MM.1S (cell line): ENCODE data around the gene TLR2.
A peak's percentile ranks its signal among the peaks of the same experiment; 100 is the strongest.

Source experiments
- DNase-seq: peaks from one replicate; pipeline ENCODE4 v3.0.0-alpha.2; 2015
- H2AFZ ChIP-seq: fragments of 300-600 bp; sonication (generic); 2 replicates; pipeline ENCODE4 v1.6.0; 2016; ENCODE audit warnings: antibody characterized with exemption, low read length
- H3F3A ChIP-seq: fragments of 300-600 bp; sonication (generic); 2 replicates; pipeline ENCODE4 v1.6.1; 2016; ENCODE audit warnings: mild to moderate bottlenecking, antibody characterized with exemption, low read length, moderate library complexity, mixed read lengths; ENCODE audit not compliant: insufficient read depth
- H3K27ac ChIP-seq: fragments of 300-600 bp; sonication (generic); 2 replicates; pipeline ENCODE4 v1.5.1; 2016; ENCODE audit warnings: mild to moderate bottlenecking, low read length
- H3K27me3 ChIP-seq: fragments of 300-600 bp; sonication (generic); replicated peaks from 2 replicates; pipeline ENCODE4 v1.6.0; 2016; ENCODE audit warnings: low read length; ENCODE audit not compliant: insufficient read depth
- H3K36me3 ChIP-seq: fragments of 300-600 bp; sonication (generic); replicated peaks from 2 replicates; pipeline ENCODE4 v1.6.1; 2016; ENCODE audit warnings: mild to moderate bottlenecking, low read length, mixed read lengths; ENCODE audit not compliant: insufficient read depth
- H3K4me1 ChIP-seq: fragments of 300-600 bp; sonication (generic); 2 replicates; pipeline ENCODE4 v1.6.1; 2016; ENCODE audit warnings: low read length, mixed read lengths
- H3K4me2 ChIP-seq: fragments of 300-600 bp; sonication (generic); 2 replicates; pipeline ENCODE4 v1.6.0; 2016; ENCODE audit warnings: low read depth, low read length
- H3K4me3 ChIP-seq: fragments of 300-600 bp; sonication (generic); 2 replicates; pipeline ENCODE4 v1.5.1; 2016; ENCODE audit warnings: low read length, mixed read lengths
- H3K79me2 ChIP-seq: fragments of 300-600 bp; sonication (generic); 2 replicates; pipeline ENCODE4 v1.6.1; 2016; ENCODE audit warnings: mixed run types, low read length, mixed read lengths
- H3K9ac ChIP-seq: fragments of 300-600 bp; sonication (generic); 2 replicates; pipeline ENCODE4 v1.6.1; 2016; ENCODE audit warnings: low read length, mixed read lengths
- H3K9me2 ChIP-seq: fragments of 300-600 bp; sonication (generic); replicated peaks from 2 replicates; pipeline ENCODE4 v1.6.1; 2016; ENCODE audit warnings: mild to moderate bottlenecking, low read length, mixed read lengths; ENCODE audit not compliant: insufficient read depth
- H3K9me3 ChIP-seq: fragments of 300-600 bp; sonication (generic); replicated peaks from 2 replicates; pipeline ENCODE4 v1.6.1; 2016; ENCODE audit warnings: mild to moderate bottlenecking, low read length, mixed read lengths; ENCODE audit not compliant: insufficient read depth
- H4K20me1 ChIP-seq: fragments of 300-600 bp; sonication (generic); 2 replicates; pipeline ENCODE4 v1.6.1; 2016; ENCODE audit warnings: mild to moderate bottlenecking, low read length, moderate library complexity, mixed read lengths; ENCODE audit not compliant: insufficient read depth
- CTCF ChIP-seq: fragments of 300-600 bp; sonication (generic); IDR thresholded peaks from 2 replicates; pipeline ENCODE4 v1.5.1; 2016; ENCODE audit warnings: antibody characterized with exemption, low read length, mixed read lengths
- EZH2 ChIP-seq: fragments of 300-600 bp; sonication (generic); optimal IDR thresholded peaks from 2 replicates; pipeline ENCODE3; 2017; ENCODE audit warnings: low read depth, mild to moderate bottlenecking, antibody characterized with exemption, low read length, mixed read lengths
- EZH2phosphoT487 ChIP-seq: fragments of 300-600 bp; sonication (generic); IDR thresholded peaks from 2 replicates; pipeline ENCODE4 v1.6.1; 2018; ENCODE audit warnings: antibody characterized with exemption, low read length

TLR2 gene

GRCh38 chr4:153704522-153704921 is 20.4 kb downstream of the TLR2 start:
- Histone ChIP-seq H2AFZ (no peak overlapping the region), H3K4me1 (0 out of 2 replicates have a peak, but pooled peaks cover 3% of the 10 kb centered on the region), H3K9ac (no peak overlapping the region), H3K9me2 (no peaks in the 10 kb centered on the region), H3K4me2 (no peak overlapping the region), H3K27ac (no peak overlapping the region), H3K27me3 (no peaks in the 10 kb centered on the region), H3K36me3 (no peaks in the 10 kb centered on the region), H3F3A (0 out of 2 replicates have a peak, but pooled peaks cover 4% of the 10 kb centered on the region), H3K9me3 (no peaks in the 10 kb centered on the region), H3K79me2 (no peaks in the 10 kb centered on the region), H3K4me3 (no peak overlapping the region), H4K20me1 (no peaks in the 10 kb centered on the region)
- TF ChIP-seq EZH2, result no peak
- TF ChIP-seq EZH2phosphoT487, result no peak
- TF ChIP-seq CTCF, result no peak
- no peak for DNase-seq

DNA sequence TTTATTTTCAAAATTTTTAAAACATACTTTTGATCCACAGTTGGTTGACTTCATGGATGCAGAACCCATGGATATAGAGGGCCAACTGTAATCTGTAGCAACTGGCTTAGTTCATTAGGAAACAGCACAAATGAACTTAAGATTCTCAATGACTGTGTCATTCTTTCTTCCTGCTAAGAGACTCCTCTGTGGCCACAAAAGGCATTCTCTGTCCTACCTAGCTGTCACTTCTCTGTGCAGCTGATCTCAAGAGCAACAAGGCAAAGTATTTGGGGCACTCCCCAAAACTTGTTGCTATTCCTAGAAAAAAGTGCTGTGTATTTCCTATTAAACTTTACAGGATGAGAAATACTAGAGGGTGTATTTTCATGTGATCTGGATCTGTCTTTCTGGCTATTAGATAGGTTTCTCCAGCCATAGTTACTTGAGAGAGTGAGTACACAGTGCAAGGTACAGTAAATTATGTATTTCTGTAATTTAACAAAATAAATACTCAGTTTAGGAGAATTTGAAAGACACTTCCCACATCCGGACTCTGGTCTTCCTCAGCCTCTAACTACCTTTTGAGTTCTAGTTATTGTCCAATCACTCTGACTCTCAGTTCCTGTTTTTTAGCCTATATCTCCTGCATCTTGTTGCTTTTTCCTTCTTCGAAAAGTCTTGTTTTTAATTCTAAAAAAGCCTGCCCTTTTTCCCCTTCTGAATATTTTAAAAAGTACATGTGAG is 21.8 kb downstream of the TLR2 start:
- Histone ChIP-seq H3K4me3 (no peak overlapping the region), H3K9me2 (no peaks in the 10 kb centered on the region), H3K27ac (peak overlapping the region; percentile 42; the same call in 1 of the 2 replicates), H3K9ac (no peak overlapping the region), H3F3A (0 out of 2 replicates have a peak, but pooled peaks cover 4% of the 10 kb centered on the region), H3K36me3 (no peaks in the 10 kb centered on the region), H3K4me2 (peak overlapping the region; percentile 14; the same call in 1 of the 2 replicates), H2AFZ (no peak overlapping the region), H3K9me3 (no peaks in the 10 kb centered on the region), H3K27me3 (no peaks in the 10 kb centered on the region), H3K4me1 (0 out of 2 replicates have a peak, but pooled peaks cover 3% of the 10 kb centered on the region), H4K20me1 (no peaks in the 10 kb centered on the region), H3K79me2 (no peaks in the 10 kb centered on the region)
- peak; percentile 28 for DNase-seq
- TF ChIP-seq EZH2 (no peak), EZH2phosphoT487 (no peak), CTCF (no peak)

DNA sequence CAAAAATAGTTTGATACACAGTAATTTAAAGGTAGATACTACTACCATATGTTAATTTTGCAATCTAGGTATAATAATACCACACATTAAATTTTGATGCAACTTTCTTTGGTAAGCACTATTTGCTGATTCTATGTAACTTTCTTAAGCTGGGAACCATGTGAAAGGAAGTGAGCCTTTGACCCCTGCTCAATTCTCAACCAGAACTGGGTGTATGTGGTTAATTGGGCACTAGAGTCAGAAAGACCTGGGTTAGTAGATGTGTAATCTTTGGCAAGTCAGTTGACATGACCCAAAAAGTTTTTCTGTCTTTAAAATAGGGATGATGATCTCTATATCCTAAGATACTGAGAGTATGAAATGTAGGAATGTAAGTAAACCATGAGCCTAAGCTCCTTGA is 22.4 kb downstream of the TLR2 start:
- H3K27ac ChIP-seq, result peak overlapping the region; percentile 42; the same call in 1 of the 2 replicates
- no peak overlapping the region for H2AFZ ChIP-seq
- H3K79me2 ChIP-seq, result no peaks in the 10 kb centered on the region
- no peak overlapping the region for H3K9ac ChIP-seq
- no peaks in the 10 kb centered on the region for H3K9me3 ChIP-seq
- no peaks in the 10 kb centered on the region for H3K9me2 ChIP-seq
- H4K20me1 ChIP-seq, result no peaks in the 10 kb centered on the region
- no peak overlapping the region for H3K4me3 ChIP-seq
- H3K4me1 ChIP-seq, result 0 out of 2 replicates have a peak, but pooled peaks cover 3% of the 10 kb centered on the region
- H3K4me2 ChIP-seq, result no peak overlapping the region
- H3F3A ChIP-seq, result 0 out of 2 replicates have a peak, but pooled peaks cover 4% of the 10 kb centered on the region
- TF ChIP-seq EZH2phosphoT487 (no peak), EZH2 (no peak), CTCF (no peak)
- no peaks in the 10 kb centered on the region for H3K36me3 ChIP-seq
- no peak for DNase-seq
- H3K27me3 ChIP-seq, result no peaks in the 10 kb centered on the region
